Smooth muscle cell (in vitro differentiated cells): ENCODE results near the gene SF3B3. TPM values are rescaled to one million over a fixed set of nuclear protein-coding genes. Genes with fewer than 3 reads are reported as not detected.

Source experiments
- DNase-seq: peaks from one replicate; lab custom pipeline; 2025; ENCODE audit not compliant: unreplicated experiment; lab: John Stamatoyannopoulos, UW
- H2AFZ ChIP-seq: fragments of 200-600 bp; sonication (generic); 2 replicates; pipeline ENCODE4 v1.6.0; 2016; ENCODE audit warnings: antibody characterized with exemption, low read depth, mild to moderate bottlenecking
- H3F3A ChIP-seq: fragments of 200-600 bp; sonication (generic); 2 replicates; pipeline ENCODE4 v1.6.0; 2017; ENCODE audit warnings: antibody characterized with exemption, low read depth
- H3K27ac ChIP-seq: fragments of 200-600 bp; sonication (generic); 2 replicates; pipeline ENCODE4 v1.5.1; 2016; ENCODE audit warnings: low read depth, mild to moderate bottlenecking
- H3K27me3 ChIP-seq: fragments of 200-600 bp; sonication (generic); 2 replicates; pipeline ENCODE4 v1.6.1; 2016; ENCODE audit warnings: low read depth, mild to moderate bottlenecking
- H3K36me3 ChIP-seq: fragments of 200-600 bp; sonication (generic); 2 replicates; pipeline ENCODE4 v1.5.1; 2016; ENCODE audit warnings: low read depth
- H3K4me1 ChIP-seq: fragments of 200-600 bp; sonication (generic); 2 replicates; pipeline ENCODE4 v1.5.1; 2016; ENCODE audit warnings: low read depth
- H3K4me2 ChIP-seq: fragments of 200-600 bp; sonication (generic); 2 replicates; pipeline ENCODE4 v1.6.0; 2016; ENCODE audit warnings: mild to moderate bottlenecking
- H3K4me3 ChIP-seq: fragments of 200-600 bp; sonication (generic); 2 replicates; pipeline ENCODE4 v1.5.1; 2016; ENCODE audit warnings: mild to moderate bottlenecking
- H3K79me2 ChIP-seq: fragments of 200-600 bp; sonication (generic); 2 replicates; pipeline ENCODE4 v1.6.0; 2016; ENCODE audit warnings: low read depth, mild to moderate bottlenecking
- H3K9ac ChIP-seq: fragments of 200-600 bp; sonication (generic); 2 replicates; pipeline ENCODE4 v1.6.0; 2016; ENCODE audit warnings: low read depth
- H3K9me3 ChIP-seq: fragments of 200-600 bp; sonication (generic); replicated peaks from 2 replicates; pipeline ENCODE4 v1.5.1; 2016; ENCODE audit warnings: low read depth
- H4K20me1 ChIP-seq: fragments of 200-600 bp; sonication (generic); 2 replicates; pipeline ENCODE4 v1.6.0; 2016; ENCODE audit warnings: low read depth
- CTCF ChIP-seq: fragments of 200-600 bp; sonication (generic); IDR thresholded peaks from 2 replicates; pipeline ENCODE4 v1.5.1; 2017; ENCODE audit warnings: borderline replicate concordance, mild to moderate bottlenecking, antibody characterized with exemption; ENCODE audit not compliant: insufficient read depth, poor library complexity, severe bottlenecking
- WGBS: methylation state at CpG from one replicate; pipeline ENCODE4 v1.1.7; 2016; ENCODE audit warnings: low lambda C conversion rate; 5-methylcytosine and 5-hydroxymethylcytosine counted together
- polyA plus RNA-seq: library from polyadenylated mRNA; unstranded; fragments of >200 nt; fragmentation: Nextera tagmentation; extraction: Ambion mirVana; gene quantifications from 2 replicates; pipeline ENCODE4 v1.2.1, GENCODE V29; 2016
- total RNA-seq: library from RNA; depleted of rRNA; stranded (reverse); fragments of >200 nt; gene quantifications from 2 replicates; pipeline ENCODE4 v1.2.3, GENCODE V29; 2014

Gene SF3B3
- total and polyA plus RNA-seq, 2 experiments from 2014 or later = 126 to 129 TPM

- no peak for TF ChIP-seq CTCF
- WGBS = 98% methylated on average over 6 of the region's 6 CpGs
- no peaks in the 10 kb centered on the region for H3K79me2 ChIP-seq
- DNase-seq = no peak
- no peaks in the 10 kb centered on the region for H3K4me1 ChIP-seq
- no peak overlapping the region for H3K9ac ChIP-seq
- H3K27ac ChIP-seq = no peak overlapping the region
- H3F3A ChIP-seq = no peaks in the 10 kb centered on the region
- no peaks in the 10 kb centered on the region for H3K27me3 ChIP-seq
- H3K36me3 ChIP-seq = peaks cover 9% of the 10 kb centered on the region
- no peak overlapping the region for H2AFZ ChIP-seq
- H4K20me1 ChIP-seq = no peaks in the 10 kb centered on the region
- no peak overlapping the region for H3K4me2 ChIP-seq
- no peak overlapping the region for H3K4me3 ChIP-seq
- H3K9me3 ChIP-seq = no peaks in the 10 kb centered on the region
Observed at GRCh38 chr16:70496513-70496912, 27.1 kb upstream of the SF3B3 start.

- Histone ChIP-seq H3K4me2 (no peak overlapping the region), H3K27ac (no peak overlapping the region), H3K4me1 (no peaks in the 10 kb centered on the region), H3K4me3 (no peak overlapping the region), H2AFZ (no peak overlapping the region), H3K79me2 (no peaks in the 10 kb centered on the region), H3K36me3 (peaks cover 16% of the 10 kb centered on the region), H3F3A (no peaks in the 10 kb centered on the region), H4K20me1 (no peaks in the 10 kb centered on the region), H3K9me3 (no peaks in the 10 kb centered on the region), H3K9ac (no peak overlapping the region), H3K27me3 (no peaks in the 10 kb centered on the region)
- no peak for TF ChIP-seq CTCF
- no peak for DNase-seq
- 93% methylated on average over 5 of the region's 5 CpGs for WGBS
Observed at GRCh38 chr16:70508752-70509151, 14.9 kb upstream of the SF3B3 start.

- no peak overlapping the region for H2AFZ ChIP-seq
- no peaks in the 10 kb centered on the region for H3K79me2 ChIP-seq
- H3K9me3 ChIP-seq = no peaks in the 10 kb centered on the region
- no peak for TF ChIP-seq CTCF
- 99% methylated on average over 3 of the region's 3 CpGs for WGBS
- H3K9ac ChIP-seq = no peak overlapping the region
- peaks cover 22% of the 10 kb centered on the region for H3K36me3 ChIP-seq
- H3K4me2 ChIP-seq = no peak overlapping the region
- H3K4me3 ChIP-seq = no peak overlapping the region
- H3K27me3 ChIP-seq = no peaks in the 10 kb centered on the region
- no peaks in the 10 kb centered on the region for H3F3A ChIP-seq
- no peak overlapping the region for H3K27ac ChIP-seq
- H4K20me1 ChIP-seq = no peaks in the 10 kb centered on the region
- no peak for DNase-seq
- no peaks in the 10 kb centered on the region for H3K4me1 ChIP-seq
Observed at GRCh38 chr16:70510216-70510615, 13.4 kb upstream of the SF3B3 start.

- H3K9me3 ChIP-seq = no peaks in the 10 kb centered on the region
- no peaks in the 10 kb centered on the region for H3K27me3 ChIP-seq
- no peaks in the 10 kb centered on the region for H3K79me2 ChIP-seq
- no peak overlapping the region for H3K4me2 ChIP-seq
- no peaks in the 10 kb centered on the region for H3K4me1 ChIP-seq
- H2AFZ ChIP-seq = no peak overlapping the region
- 100% methylated on average over 1 of the region's 1 CpG for WGBS
- no peak overlapping the region for H3K4me3 ChIP-seq
- no peak overlapping the region for H3K9ac ChIP-seq
- H3K36me3 ChIP-seq = peaks cover 21% of the 10 kb centered on the region
- TF ChIP-seq CTCF = no peak
- H3K27ac ChIP-seq = no peak overlapping the region
- H3F3A ChIP-seq = no peaks in the 10 kb centered on the region
- H4K20me1 ChIP-seq = no peaks in the 10 kb centered on the region
- no peak for DNase-seq
Observed at GRCh38 chr16:70511833-70512232, 11.8 kb upstream of the SF3B3 start.
